UCSD-AML1 (cell line): ENCODE results near the gene SPTLC2.

Experiments
- DNase-seq: peaks from one replicate; lab custom pipeline; 2025; ENCODE audit not compliant: unreplicated experiment; lab: John Stamatoyannopoulos, UW

Gene SPTLC2

GRCh38 chr14:77623201-77623600, 6.8 kb upstream of the SPTLC2 start:
- DNase-seq, result no peak

DNA sequence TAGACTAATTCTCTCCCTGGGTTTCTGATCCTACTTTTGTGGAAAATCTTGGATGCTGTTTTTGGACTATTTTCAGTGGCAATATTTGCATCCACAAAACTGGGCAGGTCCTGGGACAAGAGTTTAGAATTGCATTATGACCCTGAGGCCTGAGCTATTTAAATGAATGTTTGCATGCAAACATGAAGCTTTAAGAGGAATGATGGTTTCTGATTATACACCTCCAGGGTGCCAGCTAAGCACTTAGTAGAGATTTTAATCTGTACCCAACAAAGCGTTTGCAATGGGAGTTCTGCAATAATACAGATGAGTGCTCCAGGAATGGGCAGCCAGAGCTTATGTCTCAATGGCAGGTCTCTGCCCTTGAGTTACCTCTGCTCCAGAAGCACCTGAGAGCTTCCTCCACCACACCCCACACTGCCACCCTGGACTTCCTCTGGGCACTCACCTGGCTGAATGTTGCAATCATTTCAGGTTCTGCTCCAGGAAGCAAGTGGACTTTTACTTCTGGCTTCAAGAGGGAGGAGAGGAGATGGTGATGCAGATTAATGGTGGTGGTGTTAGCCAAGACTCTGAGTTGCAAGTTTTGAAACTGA, 6.0 kb upstream of the SPTLC2 start:
- DNase-seq, result no peak

GRCh38 chr14:77620222-77620870, 3.9 kb upstream of the SPTLC2 start:
- DNase-seq, result no peak

GRCh38 chr14:77618381-77618970, 2.0 kb upstream of the SPTLC2 start:
- DNase-seq, result no peak

DNA sequence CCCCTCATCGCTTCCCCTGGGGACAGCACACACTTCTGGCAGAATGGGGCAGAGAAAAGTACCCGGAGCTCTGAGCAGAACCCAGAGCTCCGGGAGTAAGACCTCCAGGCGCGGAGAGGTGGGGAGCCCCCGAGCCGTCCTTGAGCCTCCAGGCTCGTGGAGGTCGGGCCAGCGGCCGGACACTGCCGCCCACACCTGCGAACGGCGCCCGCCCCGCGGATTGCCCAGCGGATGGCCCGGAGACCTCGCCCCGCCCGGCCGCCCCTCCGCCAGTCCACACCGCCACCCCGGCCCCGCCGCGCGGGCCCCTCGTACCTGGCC, 344 bp downstream of the SPTLC2 start:
- DNase-seq, result no peak

DNA sequence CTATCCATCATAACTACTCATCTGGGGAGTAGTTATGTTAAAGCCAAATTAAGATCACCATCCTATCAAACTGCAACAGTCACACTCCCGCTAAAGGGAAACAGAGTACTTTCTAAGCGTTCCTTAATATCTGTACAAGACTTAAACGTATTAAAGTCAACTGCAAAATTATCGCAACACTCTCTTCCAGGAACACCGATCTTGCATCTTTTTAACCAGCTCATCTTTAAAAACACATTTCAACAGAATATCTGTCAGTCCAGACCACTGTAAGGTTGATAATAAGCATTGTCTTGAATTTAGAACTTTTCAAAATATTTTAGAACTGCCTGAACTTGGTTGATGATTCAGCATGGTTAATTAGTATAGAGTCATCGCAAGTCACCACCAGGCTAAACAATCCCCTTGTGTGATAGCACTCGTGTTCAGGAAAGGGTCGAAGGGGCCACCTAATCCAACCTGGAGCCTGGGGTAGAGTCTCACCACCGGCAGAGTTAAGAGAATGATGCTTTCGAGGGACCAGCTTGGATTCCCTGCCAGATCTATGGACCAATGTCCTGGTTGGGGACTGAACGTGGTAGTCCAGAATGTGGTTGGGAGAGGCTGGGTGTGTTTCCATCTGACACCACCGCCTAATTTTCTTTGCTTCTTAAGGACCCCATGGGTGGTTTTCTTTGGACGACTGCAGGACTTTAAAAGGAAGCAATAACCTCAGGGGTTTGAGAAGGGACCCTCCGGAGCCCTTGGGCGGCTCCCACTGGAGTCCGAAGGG, 890 bp downstream of the SPTLC2 start:
- DNase-seq, result peak; percentile 35

- DNase-seq, result no peak
Observed at GRCh38 chr14:77613201-77613600, 3.2 kb downstream of the SPTLC2 start.

DNA sequence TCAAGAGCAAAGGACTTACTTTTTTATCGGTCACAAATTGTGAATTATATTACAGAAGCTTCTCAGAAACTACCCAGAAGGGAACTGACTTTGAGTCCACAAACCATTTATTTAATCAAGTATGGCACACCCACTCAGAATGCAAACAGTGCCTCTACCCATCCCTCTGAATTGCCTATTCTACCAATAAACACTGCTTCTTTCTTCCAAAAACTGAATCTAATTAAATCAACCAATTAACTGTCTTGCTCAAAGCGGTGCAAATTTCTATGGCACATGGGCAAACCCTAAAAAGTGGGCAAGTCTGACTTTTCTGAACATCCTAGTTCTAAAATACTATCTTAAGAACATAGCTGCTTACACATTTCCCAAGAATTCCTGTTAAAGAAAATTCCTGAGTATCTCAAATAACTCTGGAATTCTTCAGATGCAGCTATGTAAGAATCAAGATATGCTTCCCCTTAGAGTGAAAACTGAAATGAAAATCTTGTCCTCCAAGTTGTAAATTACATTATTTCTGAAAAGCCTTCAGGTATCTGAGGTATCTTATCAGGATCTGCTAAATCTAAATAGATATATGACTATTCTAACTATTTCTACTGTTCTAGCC, 4.3 kb downstream of the SPTLC2 start:
- DNase-seq, result no peak

DNA sequence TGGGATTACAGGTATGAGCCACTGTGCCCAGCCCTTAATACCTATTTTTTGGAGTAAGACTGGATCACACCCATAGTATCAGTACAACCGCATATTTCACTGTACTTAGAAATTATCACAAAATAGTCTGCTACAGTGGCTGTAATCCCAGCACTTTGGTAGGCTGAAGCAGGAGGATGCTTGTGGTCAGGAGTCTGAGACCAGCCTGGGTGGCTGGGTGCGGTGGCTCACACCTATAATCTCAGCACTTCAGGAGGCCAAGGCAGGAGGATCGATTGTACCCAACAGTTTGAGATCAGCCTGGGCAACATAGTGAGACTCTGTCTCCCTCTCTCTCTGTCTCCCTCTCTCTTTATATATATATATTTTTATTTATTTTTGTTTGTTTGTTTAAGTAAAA, 5.9 kb downstream of the SPTLC2 start:
- no peak for DNase-seq

DNA sequence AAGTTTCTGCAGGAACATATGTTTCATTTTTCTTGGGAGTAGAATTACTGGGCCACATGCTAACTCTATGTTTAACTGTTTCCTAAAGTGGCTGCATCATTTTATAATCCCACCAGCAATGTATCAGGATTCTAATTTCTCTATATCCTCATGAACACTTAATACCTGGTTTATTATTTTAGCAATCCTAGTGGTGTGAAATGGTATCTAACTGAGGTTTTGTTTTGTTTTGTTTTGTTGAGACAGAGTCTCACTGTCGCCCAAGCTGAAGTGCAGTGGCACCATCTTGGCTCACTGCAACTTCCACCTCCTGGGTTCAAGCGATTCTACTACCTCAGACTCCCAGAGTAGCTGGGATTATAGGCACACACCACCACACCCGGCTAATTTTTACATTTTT, 6.5 kb downstream of the SPTLC2 start:
- no peak for DNase-seq

DNA sequence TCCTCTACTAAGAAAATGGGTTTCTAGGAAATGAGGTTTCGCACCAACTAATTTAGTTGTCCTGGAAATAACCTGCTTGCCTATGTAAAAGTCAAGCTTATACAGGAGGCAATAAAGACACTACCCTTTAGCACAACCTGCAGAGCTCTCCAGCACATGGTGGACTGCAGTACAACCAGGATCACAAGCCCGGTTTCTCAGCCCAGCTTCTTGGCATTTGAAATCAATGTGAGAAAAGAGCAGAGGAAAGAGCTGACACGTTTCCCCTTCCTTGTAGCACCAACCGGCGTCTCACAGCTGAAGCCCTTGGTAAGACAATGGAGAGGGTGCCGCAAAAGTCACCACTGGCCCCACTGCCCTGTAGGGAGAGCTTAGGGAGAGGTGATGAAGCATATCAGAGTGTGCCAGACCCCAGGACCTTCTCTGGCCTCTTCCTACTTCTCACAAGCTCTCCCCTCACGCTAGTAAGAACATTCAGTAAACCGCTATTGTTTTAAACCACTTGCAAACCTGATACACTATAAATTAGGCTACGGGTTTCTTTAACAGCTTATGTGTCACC, 8.6 kb downstream of the SPTLC2 start:
- DNase-seq, result peak; percentile 66

- DNase-seq, result no peak
Observed at GRCh38 chr14:77605392-77605972, 11.0 kb downstream of the SPTLC2 start.

GRCh38 chr14:77603654-77604255, 12.7 kb downstream of the SPTLC2 start:
- DNase-seq, result peak; percentile 64

GRCh38 chr14:77603031-77603430, 13.4 kb downstream of the SPTLC2 start:
- no peak for DNase-seq

- DNase-seq, result no peak
Observed at GRCh38 chr14:77601846-77602619, 14.4 kb downstream of the SPTLC2 start.

- DNase-seq, result no peak
Observed at GRCh38 chr14:77599889-77600288, 16.5 kb downstream of the SPTLC2 start.

- no peak for DNase-seq
Observed at GRCh38 chr14:77598366-77599070, 17.9 kb downstream of the SPTLC2 start.

GRCh38 chr14:77593501-77593961, 22.9 kb downstream of the SPTLC2 start:
- no peak for DNase-seq

GRCh38 chr14:77590845-77591485, 25.5 kb downstream of the SPTLC2 start:
- no peak for DNase-seq
